Activated naive CD8-positive, alpha-beta T cell (primary cell): ENCODE data around the gene RPS6KA3.
A peak's percentile ranks its signal among the peaks of the same experiment; 100 is the strongest.

Experiments used
- H3K27ac Mint-ChIP-seq: one replicate; pipeline ENCODE4 v1.8.0; 2021; ENCODE audit warnings: mixed read lengths
- H3K27me3 Mint-ChIP-seq: one replicate; pipeline ENCODE4 v1.8.0; 2021; ENCODE audit warnings: mixed read lengths
- H3K36me3 Mint-ChIP-seq: one replicate; pipeline ENCODE4 v1.8.0; 2021; ENCODE audit warnings: mixed read lengths
- H3K4me1 Mint-ChIP-seq: one replicate; pipeline ENCODE4 v1.8.0; 2021; ENCODE audit warnings: low read depth, mixed read lengths
- H3K4me3 Mint-ChIP-seq: one replicate; pipeline ENCODE4 v1.8.0; 2021; ENCODE audit warnings: mild to moderate bottlenecking, mixed read lengths
- H3K9me3 Mint-ChIP-seq: one replicate; pipeline ENCODE4 v1.8.0; 2021; ENCODE audit warnings: low read depth, mixed read lengths

RPS6KA3 gene

DNA sequence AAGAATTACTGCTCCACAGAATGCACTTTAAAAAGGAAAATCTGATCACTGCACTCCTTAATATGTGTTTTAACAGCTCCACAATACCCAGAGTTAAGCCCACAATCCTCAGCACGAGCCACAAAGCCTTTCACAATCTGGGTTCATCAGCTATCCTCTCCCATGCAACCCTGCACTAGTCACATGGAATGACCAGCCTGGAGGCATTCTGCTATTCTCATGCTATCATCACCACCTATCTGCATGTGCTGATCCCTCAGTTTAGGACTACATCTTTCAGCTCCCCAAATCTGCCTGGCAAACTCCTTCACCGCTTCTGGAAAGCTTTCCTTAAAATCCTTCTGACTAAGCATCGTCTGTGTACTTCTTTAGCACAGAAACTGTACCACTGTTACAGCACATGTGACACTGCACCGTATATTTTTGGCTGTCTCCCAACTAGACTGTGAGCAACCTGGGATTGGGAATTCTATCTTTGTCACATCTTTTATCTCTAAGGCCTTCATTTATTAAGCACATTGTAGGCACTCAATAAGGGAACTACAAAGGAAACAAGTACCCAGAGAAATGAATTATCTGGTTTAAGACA is 106.8 kb downstream of the RPS6KA3 start:
- no peaks in the 10 kb centered on the region for H3K9me3 Mint-ChIP-seq
- no peak overlapping the region for H3K4me3 Mint-ChIP-seq
- peaks cover 2% of the 10 kb centered on the region for H3K4me1 Mint-ChIP-seq
- no peaks in the 10 kb centered on the region for H3K27me3 Mint-ChIP-seq
- peak overlapping the region; percentile 29 for H3K27ac Mint-ChIP-seq
- H3K36me3 Mint-ChIP-seq, result peaks cover 9% of the 10 kb centered on the region

DNA sequence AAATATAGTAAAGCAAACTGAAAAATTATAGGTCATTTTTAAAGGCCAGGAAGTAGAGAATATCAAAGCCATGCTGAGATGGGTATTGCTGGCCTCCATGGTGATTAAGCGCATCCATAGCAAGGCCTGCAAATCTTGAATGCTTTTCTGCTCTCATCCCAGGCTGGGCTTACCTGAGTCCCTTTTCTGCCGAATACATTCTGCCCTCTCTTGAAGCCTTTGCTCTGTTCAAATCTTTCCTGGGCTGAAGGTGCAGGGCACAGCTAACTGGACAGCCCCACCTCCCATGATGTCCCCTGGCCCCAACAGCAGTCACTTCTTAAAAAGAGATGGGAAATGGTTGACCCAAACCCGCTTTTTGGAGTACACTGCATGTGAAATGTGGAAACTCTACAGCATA is 115.0 kb downstream of the RPS6KA3 start:
- H3K27me3 Mint-ChIP-seq, result no peaks in the 10 kb centered on the region
- H3K9me3 Mint-ChIP-seq, result no peaks in the 10 kb centered on the region
- peaks cover 12% of the 10 kb centered on the region for H3K36me3 Mint-ChIP-seq
- no peak overlapping the region for H3K4me3 Mint-ChIP-seq
- H3K27ac Mint-ChIP-seq, result no peak overlapping the region
- peaks cover 2% of the 10 kb centered on the region for H3K4me1 Mint-ChIP-seq

DNA sequence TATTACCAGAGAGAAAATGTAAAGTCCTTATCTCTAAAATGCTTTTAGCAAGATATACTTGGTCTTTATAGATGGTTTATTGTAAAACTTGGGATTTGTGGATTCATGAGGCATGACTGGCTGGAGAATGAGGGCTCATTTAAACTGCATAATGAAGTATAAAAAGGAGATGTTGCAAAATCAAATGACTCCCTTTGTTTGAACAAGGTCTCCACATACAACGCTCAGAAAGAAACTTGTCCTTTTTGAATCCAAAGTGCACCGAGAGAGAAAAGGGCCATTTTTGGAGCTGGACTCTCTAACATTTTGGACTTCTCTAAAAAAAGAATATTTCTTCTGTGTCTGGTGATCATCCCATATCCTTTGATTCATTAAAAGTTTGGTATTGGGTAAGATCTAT is 117.4 kb downstream of the RPS6KA3 start:
- no peaks in the 10 kb centered on the region for H3K27me3 Mint-ChIP-seq
- no peak overlapping the region for H3K27ac Mint-ChIP-seq
- H3K4me3 Mint-ChIP-seq, result no peak overlapping the region

DNA sequence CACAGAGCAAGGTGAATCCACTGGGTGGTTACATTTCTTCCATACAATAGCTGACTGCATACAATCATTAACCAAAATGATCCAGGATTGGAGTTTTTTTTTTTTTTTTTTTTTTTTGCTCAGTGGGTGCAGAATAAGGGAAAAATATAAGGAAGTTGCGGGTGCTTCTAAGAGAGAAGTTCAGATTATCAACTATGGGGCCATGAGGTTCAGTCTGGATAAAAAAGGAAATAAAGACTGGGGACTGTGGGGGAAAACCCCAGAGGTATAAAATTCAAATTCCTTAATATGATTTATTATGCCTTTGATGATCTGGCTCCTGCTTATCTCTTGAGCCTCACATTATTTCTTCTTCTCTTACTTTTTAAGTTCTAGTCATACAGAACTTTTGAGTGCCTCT is 119.1 kb downstream of the RPS6KA3 start:
- peak overlapping the region; percentile 34 for H3K27ac Mint-ChIP-seq
- H3K36me3 Mint-ChIP-seq, result peaks cover 4% of the 10 kb centered on the region
- no peak overlapping the region for H3K4me3 Mint-ChIP-seq
- H3K4me1 Mint-ChIP-seq, result peaks cover 20% of the 10 kb centered on the region
- H3K9me3 Mint-ChIP-seq, result no peaks in the 10 kb centered on the region
- no peaks in the 10 kb centered on the region for H3K27me3 Mint-ChIP-seq

More for the DNA sequence above, 117.4 kb downstream of the RPS6KA3 start:
- Mint-ChIP-seq H3K9me3 (no peaks in the 10 kb centered on the region), H3K4me1 (peaks cover 8% of the 10 kb centered on the region), H3K36me3 (peaks cover 4% of the 10 kb centered on the region)

DNA sequence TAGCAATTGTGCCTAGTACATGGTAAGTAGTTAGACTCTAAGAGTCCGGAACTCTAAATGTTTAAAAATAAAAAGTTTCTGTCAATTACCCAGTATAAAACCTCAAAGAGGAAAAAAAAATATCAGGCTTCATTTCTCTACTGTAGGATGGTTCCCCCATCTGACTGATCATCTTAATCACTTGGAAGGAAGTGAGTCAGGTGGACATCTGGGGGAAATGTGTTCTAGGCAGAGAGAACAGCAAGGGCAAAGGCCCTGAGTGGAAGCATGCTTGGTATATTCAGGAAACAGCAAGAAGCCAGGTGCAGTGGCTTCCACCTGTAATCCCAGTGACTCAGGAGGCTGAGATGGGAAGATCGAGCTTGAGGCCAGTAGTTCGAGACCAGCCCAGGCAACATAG is 122.2 kb downstream of the RPS6KA3 start:
- Mint-ChIP-seq H3K27ac (peak overlapping the region; percentile 67), H3K27me3 (no peaks in the 10 kb centered on the region), H3K9me3 (no peaks in the 10 kb centered on the region), H3K36me3 (no peaks in the 10 kb centered on the region), H3K4me3 (no peak overlapping the region), H3K4me1 (peaks cover 28% of the 10 kb centered on the region)

DNA sequence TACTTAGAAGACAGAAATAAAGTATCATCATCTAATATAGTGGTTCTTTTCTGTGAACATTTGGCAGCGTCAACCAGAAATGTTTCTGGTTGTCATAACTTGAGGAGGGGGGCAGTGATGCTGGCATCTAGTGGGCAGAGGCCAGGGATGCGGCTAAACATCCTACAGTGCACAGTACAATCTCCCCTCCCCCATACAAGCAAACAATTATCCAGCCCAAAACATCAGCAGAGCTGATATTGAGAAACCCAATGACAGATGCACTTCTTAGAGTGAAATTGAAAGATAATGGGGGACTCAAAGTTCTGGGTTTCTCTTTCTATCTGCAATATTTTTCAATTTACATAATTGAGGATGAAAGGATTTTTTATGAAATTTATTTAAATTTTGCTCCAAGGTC is 123.1 kb downstream of the RPS6KA3 start:
- H3K4me1 Mint-ChIP-seq, result peaks cover 36% of the 10 kb centered on the region
- no peaks in the 10 kb centered on the region for H3K27me3 Mint-ChIP-seq

DNA sequence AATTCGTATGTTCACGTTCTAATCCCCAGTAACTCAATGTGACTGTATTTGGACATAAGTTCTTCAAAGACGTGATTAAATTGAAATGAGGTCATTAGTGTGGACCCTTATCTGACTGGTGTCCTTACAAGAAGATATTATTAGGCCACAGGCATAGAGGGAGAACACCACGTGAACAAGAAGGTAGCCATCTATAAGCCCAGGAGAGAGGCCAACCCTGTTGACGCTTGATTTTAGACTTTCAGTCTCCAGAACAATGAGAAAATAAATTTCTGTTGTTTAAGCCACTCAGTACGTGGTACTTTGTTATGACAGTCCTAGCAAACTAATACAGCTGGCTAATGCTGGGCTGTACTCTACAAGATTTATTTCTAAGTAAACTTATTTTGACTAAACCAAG is 123.6 kb downstream of the RPS6KA3 start:
- Mint-ChIP-seq H3K4me3 (peak overlapping the region; percentile 61), H3K9me3 (no peaks in the 10 kb centered on the region), H3K4me1 (peaks cover 36% of the 10 kb centered on the region)

More for the DNA sequence above, 123.1 kb downstream of the RPS6KA3 start:
- peak overlapping the region; percentile 10 for H3K27ac Mint-ChIP-seq
- no peaks in the 10 kb centered on the region for H3K9me3 Mint-ChIP-seq
- no peaks in the 10 kb centered on the region for H3K36me3 Mint-ChIP-seq
- peak overlapping the region; percentile 7 for H3K4me3 Mint-ChIP-seq

DNA sequence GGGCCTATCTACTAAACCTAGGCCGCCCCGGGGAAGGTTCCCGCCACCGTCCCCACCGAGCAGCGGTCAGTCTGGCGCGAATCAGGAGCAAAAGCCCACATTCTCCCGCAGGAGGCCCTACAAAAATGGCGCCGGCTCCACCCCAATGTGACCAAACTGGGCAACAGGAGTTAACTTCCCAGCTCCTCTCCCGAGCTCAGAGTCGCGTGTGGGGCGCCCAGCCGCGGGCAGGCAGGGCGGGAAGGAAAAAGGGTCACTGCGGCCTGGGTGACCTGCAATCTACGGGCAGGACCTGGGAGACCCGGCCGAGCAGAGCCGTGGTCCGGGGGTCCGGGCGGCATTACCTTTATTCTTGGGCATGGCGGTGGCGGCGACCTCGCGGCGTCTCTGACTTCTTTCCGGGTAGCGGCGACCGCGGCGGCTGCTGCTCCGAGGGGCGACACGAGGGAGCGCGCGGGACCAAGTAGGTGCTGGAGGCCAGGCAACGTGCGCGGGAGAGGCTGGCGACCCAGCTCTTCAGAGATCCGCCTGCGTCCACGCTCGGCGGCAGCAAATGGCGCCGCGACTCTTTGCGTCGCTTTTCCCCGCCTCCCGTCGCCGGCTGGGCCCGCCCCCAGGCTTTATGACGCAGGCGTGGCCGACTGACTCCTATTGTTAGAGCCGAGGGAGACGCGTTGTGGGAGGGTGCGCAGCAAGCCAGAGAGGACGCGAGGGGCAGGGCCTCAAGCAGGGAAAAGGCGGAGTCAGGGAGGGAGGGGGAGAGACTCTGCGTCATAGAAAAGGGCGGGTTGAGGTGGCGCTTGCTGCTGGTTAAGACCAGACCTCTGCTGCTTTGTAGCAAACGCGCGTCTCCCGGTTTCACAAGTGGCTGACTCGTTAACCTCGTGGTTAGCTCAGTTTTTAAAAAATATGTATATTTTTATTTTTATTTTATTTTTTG is 125.2 kb downstream of the RPS6KA3 start, which contains the start of gene EIF1AX:
Gene EIF1AX (minus strand): TSS at position 558 of the 940 bp plus-strand sequence. CDS start 198 bp downstream, at position 360.
- Mint-ChIP-seq H3K9me3 (no peaks in the 10 kb centered on the region), H3K27me3 (no peaks in the 10 kb centered on the region), H3K36me3 (no peaks in the 10 kb centered on the region), H3K27ac (peak within 1 kb of the TSS; percentile 82), H3K4me1 (peaks cover 39% of the 10 kb centered on the region), H3K4me3 (peak within 1 kb of the TSS; percentile 91)

More for the DNA sequence above, 123.6 kb downstream of the RPS6KA3 start:
- Mint-ChIP-seq H3K27ac (peak overlapping the region; percentile 34), H3K27me3 (no peaks in the 10 kb centered on the region), H3K36me3 (no peaks in the 10 kb centered on the region)

DNA sequence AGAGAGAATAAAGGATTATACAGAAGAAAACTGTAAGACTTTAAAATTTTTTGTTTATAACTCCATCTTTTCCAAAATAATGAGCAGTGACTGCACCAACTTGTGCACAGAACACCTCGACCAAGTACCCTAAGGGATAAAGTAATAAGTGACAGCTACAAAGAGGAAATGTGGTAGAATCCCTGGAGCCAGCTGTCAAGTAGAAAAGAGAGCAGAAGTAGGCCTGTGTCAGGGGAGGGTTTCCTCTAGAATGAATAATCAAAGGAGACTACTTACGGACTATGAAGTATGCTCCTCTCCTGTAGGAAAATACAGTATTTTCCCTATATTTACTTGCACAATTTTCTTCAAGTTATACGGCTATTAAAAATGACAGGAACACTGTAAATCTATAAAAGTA is 126.3 kb downstream of the RPS6KA3 start:
- Mint-ChIP-seq H3K27ac (peak overlapping the region; percentile 81), H3K9me3 (no peaks in the 10 kb centered on the region), H3K36me3 (no peaks in the 10 kb centered on the region), H3K27me3 (no peaks in the 10 kb centered on the region), H3K4me1 (peaks cover 51% of the 10 kb centered on the region), H3K4me3 (peak overlapping the region; percentile 91)

DNA sequence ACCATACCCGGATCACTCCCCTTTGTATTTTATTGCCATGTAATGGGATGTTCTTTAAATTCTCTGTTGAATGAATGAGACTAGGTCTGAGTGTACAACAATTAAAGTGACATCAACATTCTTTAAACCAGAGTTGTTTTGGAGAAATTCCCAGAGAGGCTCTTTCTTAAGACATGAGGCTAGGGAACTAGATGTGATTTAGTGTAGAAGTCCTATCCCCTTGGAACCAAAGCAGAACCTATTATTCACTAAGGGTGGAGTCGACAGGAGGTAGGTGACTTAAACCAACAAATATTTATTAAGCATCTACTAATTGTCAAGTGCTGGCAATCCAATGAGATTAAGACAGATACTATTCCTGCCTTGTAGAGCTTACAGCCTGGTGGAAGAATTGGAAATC is 126.7 kb downstream of the RPS6KA3 start:
- no peaks in the 10 kb centered on the region for H3K36me3 Mint-ChIP-seq
- H3K27ac Mint-ChIP-seq, result no peak overlapping the region
- peaks cover 51% of the 10 kb centered on the region for H3K4me1 Mint-ChIP-seq
- no peaks in the 10 kb centered on the region for H3K27me3 Mint-ChIP-seq
- peak overlapping the region; percentile 91 for H3K4me3 Mint-ChIP-seq
- no peaks in the 10 kb centered on the region for H3K9me3 Mint-ChIP-seq

DNA sequence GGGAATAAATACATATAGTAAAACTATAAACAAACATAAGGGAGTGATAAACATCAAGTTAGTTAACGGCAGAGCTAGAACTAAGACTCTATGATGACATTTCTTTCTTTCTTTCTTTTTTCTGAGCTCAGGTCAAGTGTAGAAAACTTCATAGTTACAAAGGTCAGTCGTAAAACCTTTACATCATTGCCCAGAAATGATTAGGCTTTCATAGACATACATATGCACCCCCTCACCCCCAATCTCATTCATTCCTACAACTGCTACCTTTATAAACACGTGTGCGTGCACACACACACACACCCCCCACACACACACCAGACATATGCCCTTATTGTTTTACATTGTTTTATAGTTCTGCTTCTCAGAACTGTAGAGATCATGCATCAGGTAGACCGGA is 130.8 kb downstream of the RPS6KA3 start:
- no peaks in the 10 kb centered on the region for H3K27me3 Mint-ChIP-seq
- H3K27ac Mint-ChIP-seq, result peak overlapping the region; percentile 54
- peak overlapping the region; percentile 14 for H3K4me3 Mint-ChIP-seq
- H3K9me3 Mint-ChIP-seq, result no peaks in the 10 kb centered on the region
- no peaks in the 10 kb centered on the region for H3K36me3 Mint-ChIP-seq
- peaks cover 39% of the 10 kb centered on the region for H3K4me1 Mint-ChIP-seq

DNA sequence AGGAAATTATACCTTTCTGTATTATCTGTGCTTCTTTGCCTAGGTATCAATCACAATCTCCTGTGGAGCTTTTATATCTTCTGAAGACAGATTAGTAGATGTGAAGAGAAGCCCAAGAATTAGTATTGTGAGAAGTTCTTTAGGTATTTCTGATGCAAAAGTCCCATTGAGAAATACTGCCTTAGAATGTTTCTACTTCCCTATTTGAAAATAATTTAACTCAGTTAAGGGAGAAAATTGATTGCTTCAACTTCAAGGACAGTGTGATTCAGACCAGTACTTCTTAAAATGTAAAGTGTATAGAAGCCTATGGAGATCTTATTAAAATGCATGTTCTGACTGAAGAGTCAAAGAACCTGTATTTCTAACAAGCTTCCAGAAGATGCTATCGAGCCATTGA is 134.0 kb downstream of the RPS6KA3 start:
- Mint-ChIP-seq H3K4me1 (peaks cover 25% of the 10 kb centered on the region), H3K36me3 (no peaks in the 10 kb centered on the region), H3K9me3 (no peaks in the 10 kb centered on the region), H3K4me3 (no peak overlapping the region), H3K27ac (no peak overlapping the region), H3K27me3 (no peaks in the 10 kb centered on the region)

DNA sequence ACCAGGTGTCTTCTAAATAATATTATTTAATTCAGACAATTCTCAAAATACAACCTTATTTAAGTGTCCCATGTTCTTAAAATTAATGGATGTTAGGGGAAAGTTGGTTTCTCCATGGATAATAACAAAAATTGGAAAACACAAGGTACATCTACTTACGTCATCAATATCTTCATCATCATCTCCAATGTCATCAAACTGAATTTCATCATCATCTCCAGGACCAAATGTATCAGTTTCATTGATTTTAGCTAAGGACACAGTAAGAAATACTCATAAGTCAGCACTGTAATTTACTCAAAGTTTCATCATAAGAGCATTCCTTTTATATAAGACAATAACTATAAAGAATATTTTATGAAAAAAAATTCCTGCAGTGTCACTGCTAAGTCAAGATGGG is 136.4 kb downstream of the RPS6KA3 start:
- H3K4me1 Mint-ChIP-seq, result peaks cover 8% of the 10 kb centered on the region
- no peak overlapping the region for H3K4me3 Mint-ChIP-seq
- no peaks in the 10 kb centered on the region for H3K27me3 Mint-ChIP-seq
- no peaks in the 10 kb centered on the region for H3K36me3 Mint-ChIP-seq
- peak overlapping the region; percentile 28 for H3K27ac Mint-ChIP-seq
- H3K9me3 Mint-ChIP-seq, result no peaks in the 10 kb centered on the region

DNA sequence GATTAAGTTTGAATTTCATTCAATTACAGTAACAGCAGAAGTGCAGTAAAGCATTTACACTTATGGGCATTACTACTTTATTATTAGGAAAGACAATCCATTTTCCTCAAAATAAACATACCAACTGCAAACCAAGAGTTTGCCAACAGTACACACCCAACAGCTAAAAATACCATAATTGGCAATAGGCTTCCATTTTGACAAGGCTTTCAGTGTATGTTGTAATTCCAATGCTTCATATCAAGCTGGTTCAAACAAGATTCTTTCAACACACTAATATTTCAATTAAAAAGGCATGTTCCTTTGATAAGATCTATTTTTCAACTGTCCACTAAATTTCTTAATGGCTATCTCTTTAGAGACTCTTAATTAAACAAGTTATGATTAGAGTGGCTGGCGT is 137.2 kb downstream of the RPS6KA3 start:
- no peaks in the 10 kb centered on the region for H3K36me3 Mint-ChIP-seq
- no peak overlapping the region for H3K27ac Mint-ChIP-seq
- no peaks in the 10 kb centered on the region for H3K9me3 Mint-ChIP-seq
- no peaks in the 10 kb centered on the region for H3K27me3 Mint-ChIP-seq
- H3K4me1 Mint-ChIP-seq, result peaks cover 8% of the 10 kb centered on the region
- no peak overlapping the region for H3K4me3 Mint-ChIP-seq

DNA sequence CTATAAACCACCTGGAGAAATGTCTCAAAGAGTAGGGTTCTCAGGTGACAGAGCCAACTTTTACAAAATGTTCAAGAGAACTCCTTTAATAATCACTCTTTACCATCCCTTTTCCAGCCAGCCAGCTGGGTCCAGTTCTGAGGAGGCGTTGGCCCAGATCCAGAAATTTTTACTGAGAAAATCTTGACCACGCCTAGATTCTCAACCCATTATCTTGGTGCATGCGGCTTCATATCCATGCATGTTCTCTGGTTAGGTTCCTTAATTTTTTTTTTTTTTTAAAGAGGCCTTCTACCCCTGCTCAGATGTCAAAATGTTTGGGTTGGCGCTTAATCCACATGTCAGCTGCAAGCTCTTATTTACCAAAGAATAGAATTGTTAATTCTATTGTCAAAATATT is 138.0 kb downstream of the RPS6KA3 start:
- Mint-ChIP-seq H3K4me3 (no peak overlapping the region), H3K4me1 (peaks cover 8% of the 10 kb centered on the region), H3K27ac (no peak overlapping the region), H3K27me3 (no peaks in the 10 kb centered on the region), H3K36me3 (no peaks in the 10 kb centered on the region), H3K9me3 (no peaks in the 10 kb centered on the region)
